ENCODE results near the gene TNFAIP8.
"Not testable (repeated sequence)": the region's sequence is repeated elsewhere in the genome, so short reads cannot be mapped to it uniquely, and the experiment has no call there.

Gene TNFAIP8

DNA sequence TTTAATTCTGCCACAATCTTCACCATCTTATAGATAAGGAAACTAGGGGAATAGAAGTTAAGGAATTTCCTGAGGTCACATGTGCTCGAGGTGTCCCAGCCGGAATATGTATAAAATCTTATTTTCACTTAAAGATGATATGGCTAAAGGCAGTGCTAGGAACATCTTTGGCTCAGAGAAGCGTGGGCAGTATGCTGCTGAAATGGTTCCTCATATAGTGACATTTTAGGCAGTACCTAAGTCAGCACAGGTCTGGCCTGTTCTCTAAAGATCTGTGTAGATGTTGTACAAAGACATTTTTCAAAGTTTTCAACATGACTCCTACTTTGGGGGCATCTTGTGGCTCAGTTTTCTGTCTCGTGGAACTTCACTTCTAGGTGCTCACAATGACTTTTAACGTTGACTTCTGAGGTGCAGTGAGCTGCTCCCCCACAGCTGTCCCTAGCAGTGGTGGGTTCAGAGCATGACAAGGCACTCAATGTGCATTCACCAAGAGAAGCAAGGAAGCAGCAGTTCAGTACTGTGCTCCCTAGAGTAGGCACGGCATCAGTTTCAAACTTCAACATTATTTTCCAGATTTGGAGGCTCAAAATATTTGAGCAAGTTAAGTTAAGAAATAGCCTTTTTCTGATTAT lies 40.3 kb downstream of the TNFAIP8 start:
- no peak for DNase-seq (ENCODE audit: low read depth)

DNA sequence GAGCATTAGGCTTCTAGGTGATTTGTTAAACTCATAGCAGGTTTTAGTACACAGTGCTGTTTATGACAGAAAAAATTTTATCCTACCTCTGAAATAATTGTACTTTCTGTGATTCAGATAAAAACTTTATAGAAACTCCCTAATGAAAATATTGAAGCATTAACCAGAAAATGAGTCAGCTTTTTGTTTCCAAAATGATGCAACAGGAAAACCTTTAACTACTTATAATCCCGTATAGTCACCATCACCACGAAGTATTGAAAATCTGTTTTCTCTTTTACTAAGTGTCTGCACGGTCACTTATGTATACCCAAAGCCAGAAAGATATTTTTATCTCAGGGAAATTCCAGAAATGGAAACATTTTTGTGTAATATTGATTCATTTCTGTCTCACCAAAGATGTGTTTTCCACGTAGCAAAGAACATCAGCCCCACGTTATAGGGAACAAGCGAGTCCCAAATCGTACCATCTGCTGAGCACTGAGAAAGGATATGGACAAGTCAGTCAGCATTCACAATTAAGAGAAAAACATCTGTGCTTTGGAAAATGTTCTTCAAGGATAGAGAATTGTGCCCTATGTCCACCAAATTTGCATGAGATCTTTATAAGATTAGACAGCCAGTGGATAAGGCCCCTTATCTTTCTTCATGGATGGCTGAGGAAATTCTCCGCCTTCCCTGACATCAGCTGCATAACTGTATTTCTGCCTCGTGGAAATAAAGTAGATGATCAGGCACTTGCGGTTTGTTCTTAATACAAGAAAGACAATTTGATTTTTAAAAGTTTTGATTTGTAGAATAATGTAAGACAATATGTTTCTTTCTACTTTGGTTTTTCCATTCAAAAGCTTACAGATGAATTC lies 41.9 kb downstream of the TNFAIP8 start:
- no peak for DNase-seq (ENCODE audit: low read depth)

DNA sequence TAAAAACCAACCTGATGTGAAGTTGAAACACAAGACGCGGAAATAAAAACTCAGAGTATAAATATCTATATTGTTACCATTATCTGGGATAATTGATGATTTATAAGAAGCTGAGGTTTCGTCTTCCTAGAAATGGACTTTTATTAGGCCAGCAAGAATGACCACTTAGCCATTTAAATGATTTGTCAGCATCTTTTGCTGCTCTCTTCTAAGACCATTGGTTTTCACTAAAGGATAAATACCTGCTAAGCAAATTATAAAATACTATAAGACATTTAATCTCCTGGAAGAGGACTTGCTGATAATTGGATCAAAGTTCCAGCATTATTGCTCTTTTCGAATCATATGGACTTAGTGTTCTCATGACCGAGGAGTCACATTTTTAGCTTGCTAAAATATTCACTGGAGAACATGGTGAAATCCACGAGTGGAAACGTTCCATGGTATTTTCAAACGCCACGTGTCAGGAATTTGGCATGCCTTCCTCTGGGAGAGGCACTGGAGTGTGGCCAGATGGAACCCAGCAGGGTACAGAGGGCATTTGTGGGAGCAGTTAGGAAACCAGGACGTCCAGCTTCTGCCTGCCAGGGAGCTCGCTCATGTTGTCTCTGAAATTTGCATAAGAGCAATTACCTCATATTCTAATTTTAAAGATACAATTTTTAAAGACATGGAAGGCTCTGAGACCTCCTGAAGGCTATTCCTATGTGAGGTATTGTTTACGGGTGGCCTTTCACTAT lies 43.1 kb downstream of the TNFAIP8 start:
- DNase-seq (ENCODE audit: low read depth) = no peak

DNA sequence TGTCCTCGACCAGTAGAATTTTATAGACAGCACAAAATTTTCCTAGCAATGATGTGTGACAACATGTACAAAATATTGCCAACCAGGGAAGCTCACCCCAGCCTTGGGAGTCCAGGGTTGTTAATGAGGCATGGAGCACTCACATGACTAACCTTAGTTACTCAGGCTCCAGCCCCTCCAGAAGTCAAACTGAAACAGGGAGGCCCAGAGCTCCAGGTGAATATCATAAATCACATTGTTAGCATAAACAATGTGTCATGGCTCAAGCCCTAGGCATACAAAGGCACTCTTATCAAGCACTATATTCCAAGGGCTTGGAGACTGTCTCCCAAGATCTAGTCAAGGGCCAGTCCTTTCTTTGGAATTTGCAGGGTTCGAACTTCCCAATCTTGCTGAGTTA lies 44.4 kb downstream of the TNFAIP8 start:
- DNase-seq (ENCODE audit: low read depth) = no peak

- DNase-seq (ENCODE audit: low read depth) = no peak
Measured at GRCh38 chr5:119402081-119402480, 46.3 kb downstream of the TNFAIP8 start.

- no peak for DNase-seq (ENCODE audit: low read depth)
Measured at GRCh38 chr5:119402555-119402954, 46.7 kb downstream of the TNFAIP8 start.

GRCh38 chr5:119404033-119404432 lies 48.2 kb downstream of the TNFAIP8 start:
- DNase-seq (ENCODE audit: low read depth) = no peak

- DNase-seq (ENCODE audit: low read depth) = no peak
Measured at GRCh38 chr5:119405419-119405818, 49.6 kb downstream of the TNFAIP8 start.

- no peak for DNase-seq (ENCODE audit: low read depth)
Measured at GRCh38 chr5:119406551-119407110, 50.8 kb downstream of the TNFAIP8 start.

DNA sequence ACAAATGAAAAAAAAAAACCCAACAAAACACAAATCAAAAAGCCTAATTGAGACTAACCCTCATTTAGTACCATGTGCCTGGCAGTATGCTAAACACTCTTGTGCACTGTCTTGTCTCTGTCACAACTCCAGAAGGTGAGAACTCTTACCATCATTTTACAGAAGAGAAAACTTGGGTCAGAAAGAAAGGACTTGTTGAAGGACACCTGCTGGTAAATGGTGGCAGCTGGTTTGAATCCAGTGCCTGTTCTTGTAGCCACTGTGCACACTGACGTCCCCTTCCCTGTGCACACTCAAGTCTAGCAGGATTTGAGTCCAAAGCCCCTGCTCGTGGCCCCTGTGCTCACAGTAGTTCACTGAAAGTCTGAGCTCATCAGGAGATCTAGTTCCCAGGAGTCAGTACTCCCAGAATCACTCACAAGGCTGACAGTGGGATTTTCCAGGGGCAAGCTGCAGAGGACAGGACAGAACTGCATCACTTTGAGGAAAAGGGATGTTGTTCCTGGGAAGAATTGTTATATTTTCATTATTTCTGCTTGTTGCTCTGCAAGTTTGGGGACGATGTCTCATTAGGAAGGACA lies 53.5 kb downstream of the TNFAIP8 start:
- no peak for DNase-seq (ENCODE audit: low read depth)

DNA sequence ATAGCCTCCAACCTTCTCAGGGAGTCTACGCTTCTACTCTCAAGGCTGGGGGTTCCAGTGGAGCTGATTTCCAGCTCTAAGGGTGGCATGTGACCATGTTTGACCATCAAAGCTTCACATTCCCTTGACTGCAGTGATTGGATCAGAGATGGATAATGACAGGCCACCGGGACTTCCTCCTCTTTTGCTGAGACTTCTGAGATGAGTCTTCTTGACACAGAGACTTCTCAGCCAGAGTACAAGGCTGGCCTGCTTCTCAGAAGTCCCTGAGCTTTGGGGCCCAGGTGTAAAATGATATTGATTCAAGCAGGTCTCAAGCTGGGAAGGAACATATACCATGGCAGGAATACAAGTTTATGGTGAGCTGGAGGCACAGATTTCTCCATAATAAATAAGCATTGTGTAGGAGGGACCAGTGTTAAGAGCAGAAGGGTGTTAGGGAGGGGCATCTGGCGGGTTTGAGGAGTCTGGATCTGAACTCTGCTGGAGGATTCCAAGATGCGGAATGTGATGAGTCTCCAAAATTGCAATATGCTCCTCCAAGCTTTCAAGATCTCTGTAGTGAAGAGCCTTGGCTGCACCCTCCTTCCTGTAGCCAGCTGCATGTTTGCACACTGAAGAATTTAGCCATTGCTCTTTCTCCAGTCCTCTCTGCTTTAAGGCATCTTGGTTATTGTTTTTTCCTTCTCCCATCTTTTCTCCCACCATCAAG lies 54.8 kb downstream of the TNFAIP8 start:
- DNase-seq (ENCODE audit: low read depth) = no peak

- DNase-seq (ENCODE audit: low read depth) = no peak
Measured at GRCh38 chr5:119411361-119412278, 55.8 kb downstream of the TNFAIP8 start.

- DNase-seq (ENCODE audit: low read depth) = no peak
Measured at GRCh38 chr5:119412279-119413227, 56.7 kb downstream of the TNFAIP8 start.

- not testable (repeated sequence) for DNase-seq (ENCODE audit: low read depth)
Measured at GRCh38 chr5:119414124-119414734, 58.4 kb downstream of the TNFAIP8 start.

GRCh38 chr5:119417891-119418605 lies 62.2 kb downstream of the TNFAIP8 start:
- no peak for DNase-seq (ENCODE audit: low read depth)

DNA sequence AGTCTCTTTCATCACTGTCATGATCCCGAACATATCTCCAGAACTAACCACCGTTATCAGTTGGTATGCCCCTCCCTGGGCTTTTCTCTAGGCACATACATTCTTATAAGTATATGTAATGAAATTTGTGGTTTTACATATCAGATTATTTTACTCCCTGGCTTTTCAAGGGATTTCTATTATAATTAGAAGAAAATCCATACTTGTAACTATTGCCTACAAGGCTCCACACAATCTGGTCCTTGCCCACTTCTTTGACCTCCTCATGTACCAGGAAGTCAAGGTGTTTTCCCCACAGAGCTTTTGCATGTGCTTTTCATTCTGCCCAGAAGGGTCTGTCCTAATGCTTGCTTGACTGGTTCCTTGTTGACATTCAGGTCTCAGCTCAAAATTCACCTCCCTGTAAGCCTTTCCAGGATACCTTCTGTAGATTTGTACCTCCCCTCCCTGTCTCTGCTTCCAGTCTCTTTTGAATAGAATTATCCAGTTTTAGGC lies 62.8 kb downstream of the TNFAIP8 start:
- no peak for DNase-seq (ENCODE audit: low read depth)

DNA sequence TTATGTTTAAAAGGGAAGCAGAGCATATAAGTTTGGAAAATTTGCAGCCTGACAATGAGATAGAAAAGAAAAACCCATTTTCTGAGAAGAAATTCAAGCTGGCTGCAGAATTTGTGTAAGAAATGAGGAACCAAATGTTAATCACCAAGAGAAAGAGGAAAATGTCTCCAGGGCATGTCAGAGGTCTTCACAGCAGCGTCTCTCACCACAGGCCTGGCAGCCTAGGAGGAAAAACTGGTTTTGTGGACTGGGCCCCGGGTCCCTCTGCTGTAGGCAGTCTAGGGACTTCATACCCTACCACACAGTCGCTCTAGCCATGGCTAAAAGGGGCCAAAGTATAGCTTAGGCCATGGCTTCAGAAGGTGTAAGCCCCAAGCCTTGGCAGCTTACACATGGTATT lies 64.3 kb downstream of the TNFAIP8 start:
- no peak for DNase-seq (ENCODE audit: low read depth)

GRCh38 chr5:119426057-119426456 lies 70.2 kb downstream of the TNFAIP8 start:
- DNase-seq (ENCODE audit: low read depth) = no peak
